GM21737 (cell line): ENCODE data around the gene GRID2IP.
A peak's percentile ranks its signal among the peaks of the same experiment; 100 is the strongest.

ENCODE experiments used
- ATAC-seq: cut with Tn5 transposase; IDR thresholded peaks from one replicate; pipeline ENCODE4 v1.9.1; 2021; ENCODE audit warnings: mild to moderate bottlenecking, moderate library complexity; ENCODE audit not compliant: unreplicated experiment

Gene GRID2IP

DNA sequence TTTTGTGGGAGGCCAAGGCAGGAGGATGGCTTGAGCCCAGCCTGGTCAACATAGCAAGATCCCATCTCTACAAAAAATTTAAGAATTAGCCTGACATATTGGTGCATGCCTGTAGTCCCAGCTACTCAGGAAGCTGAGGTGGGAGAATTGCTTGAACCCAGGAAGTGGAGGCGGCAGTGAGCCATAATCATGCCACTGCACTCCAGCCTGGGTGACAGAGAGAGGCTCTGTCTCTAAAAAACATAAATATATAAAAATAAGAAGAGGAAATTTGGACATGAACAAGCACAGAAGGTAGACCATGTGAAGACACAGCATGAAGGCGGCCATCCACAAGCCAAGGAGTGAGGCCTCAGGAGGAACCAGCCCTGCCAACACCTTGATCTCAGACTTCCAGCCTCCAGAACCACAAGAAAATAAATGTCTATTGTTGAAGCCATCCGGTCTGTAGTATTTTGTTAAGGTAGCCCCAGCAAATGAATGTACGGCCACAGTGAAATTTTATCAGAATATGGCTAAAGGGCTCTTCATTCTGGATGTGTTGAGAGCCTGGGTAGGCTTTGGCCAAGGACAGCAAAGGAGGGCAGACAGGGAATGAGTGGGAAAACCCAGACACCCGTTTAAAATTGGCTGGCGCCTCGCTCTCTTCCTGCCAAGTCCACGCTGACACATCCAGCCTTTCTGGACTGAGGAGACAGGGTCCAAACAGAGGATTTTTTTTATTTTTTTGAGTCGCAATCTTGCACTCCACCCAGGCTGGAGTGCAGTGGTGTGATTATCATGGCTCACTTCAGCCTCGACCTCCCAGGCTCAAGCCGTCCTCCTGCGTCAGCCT lies 12.9 kb upstream of the GRID2IP start:
- ATAC-seq, result no peak

DNA sequence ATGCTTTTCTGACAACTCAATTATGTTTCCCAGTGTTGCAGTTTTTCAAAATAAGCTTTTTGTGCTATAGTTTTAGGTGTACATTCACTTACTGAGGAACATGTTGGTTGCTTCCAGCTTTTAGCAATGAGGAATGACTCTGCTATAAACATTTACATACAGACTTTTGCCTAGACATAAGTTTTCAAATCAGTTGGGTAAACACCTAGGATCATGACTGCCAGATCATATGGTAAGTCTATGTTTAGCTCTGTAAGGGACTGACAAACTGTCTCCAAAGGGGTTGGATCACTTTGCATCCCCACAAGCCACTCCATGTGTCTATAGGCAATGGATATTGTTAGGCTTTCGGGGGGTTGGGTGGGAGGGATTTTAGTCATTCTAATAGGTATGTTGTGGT lies 10.8 kb upstream of the GRID2IP start:
- no peak for ATAC-seq

DNA sequence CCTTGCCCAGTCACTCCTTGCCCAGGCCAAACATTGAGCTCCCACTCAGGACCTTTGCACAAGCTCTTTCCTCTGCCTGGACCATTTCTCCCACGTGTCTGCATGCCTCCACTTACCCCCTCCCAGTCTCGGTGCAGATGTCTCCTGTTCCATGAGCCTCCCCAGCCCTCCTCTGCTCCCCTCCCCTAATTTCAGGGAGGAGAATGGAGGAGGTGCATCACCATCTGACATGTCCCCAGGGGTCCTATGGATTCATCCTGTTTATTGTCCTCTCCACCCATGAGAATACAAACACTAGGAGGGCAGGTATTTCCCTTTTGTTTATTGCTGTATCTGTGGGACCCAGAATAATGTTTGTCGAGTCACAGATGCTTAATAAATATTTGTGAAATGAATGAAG lies 8.6 kb upstream of the GRID2IP start:
- ATAC-seq, result no peak

DNA sequence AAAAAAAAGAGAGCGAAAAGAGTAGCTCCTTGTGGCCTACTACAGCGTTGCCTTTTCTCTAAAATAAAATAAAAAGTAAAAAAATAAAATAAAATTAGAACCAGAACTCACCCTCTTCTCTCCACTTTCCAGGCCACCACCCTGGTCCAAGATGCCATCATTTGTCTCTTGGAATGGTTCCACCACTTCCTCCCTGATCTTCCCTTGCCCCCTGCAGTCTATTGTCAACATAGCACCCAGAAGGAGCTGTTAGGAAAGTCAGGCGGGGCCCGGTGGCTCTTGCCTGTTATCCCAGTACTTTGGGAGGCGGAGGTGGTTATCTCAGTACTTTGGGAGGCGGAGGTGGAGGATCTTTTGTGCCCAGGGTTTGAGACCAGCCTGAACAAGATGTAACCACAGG lies 7.6 kb upstream of the GRID2IP start:
- no peak for ATAC-seq

DNA sequence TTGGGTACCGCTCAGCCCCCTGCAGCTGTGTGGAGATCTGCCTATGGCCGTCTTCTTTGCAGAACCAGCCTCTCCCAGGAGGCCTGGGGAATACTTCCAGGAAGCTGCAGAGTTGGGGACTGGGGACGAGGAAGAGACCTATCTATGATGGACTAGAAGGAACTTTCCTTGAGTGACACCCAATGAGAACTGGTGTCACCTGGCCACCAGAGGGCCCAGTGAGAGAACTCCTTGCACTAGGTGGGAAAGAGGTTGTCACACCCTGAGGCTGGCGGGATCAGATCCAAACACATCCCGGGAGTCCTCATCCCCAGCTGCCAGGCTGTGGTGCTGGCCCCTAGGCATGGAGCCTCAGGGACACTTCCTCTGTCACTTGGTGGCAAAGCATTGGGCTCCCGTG lies 4.9 kb upstream of the GRID2IP start:
- no peak for ATAC-seq

DNA sequence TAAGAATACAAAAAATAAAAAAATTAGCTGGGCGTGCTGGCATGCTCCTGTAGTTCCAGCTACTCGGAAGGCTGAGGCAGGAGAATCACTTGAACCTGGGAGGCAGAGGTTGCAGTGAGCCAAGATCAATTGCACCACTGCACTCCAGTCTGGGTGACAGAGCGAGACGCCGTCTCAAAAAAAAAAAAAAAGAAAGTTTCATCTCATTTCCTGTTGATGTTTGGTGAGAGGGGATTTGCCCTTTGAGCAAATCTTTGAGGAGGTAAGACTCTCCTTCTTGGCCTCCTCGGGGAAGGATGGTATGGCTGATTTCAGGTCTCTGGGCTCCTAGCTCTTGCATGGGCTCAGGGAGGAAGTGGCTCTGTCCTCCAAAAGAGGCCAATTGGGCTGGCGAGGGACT lies 3.6 kb upstream of the GRID2IP start:
- ATAC-seq, result no peak

DNA sequence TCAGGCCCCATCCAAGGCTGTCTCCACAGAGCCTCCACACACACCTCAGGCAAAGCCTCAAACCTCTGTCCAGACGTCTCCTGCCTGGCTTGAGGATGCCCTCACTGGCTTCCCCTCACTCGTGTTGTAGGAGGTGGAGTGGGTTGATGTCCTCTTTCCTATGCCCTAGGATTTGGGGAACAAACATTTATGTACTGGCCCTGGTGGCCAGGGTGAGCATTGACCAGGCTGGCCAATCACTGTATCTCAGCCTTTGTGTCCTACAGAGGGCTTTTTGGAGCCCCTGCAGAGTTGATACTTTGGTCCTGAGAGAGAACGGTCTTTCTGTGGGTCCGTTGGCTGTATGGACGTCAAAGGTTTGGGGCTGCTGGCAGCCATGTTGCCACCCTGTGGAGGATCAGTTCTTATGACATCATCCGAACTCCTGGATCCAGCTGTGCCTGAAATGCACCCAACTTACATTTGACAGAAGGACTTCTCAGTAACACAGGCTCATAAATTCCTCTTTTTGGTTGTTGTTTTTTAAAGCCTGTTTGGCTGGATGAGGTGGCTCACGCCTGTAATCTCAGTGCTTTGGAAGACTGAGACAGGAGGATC lies 2.3 kb upstream of the GRID2IP start:
- ATAC-seq, result no peak

DNA sequence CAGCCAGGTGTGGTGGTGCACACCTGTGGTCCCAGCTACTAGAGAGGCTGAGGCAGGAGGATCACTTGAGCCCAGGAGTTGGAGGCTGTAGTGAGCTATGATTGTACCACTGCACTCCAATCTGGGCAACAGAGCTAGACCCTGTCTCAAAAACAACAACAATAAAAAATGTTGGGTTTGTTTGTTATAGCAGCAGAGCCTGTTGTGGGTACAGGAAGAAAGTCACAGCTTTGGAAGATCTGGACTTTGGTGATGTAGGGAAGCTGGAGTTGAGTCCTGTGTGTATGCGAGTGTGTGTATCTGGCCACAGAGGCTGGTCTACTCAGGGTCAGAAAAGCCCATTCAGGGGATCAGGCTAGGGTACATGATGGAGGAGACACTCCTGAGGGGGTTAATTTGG lies 3.9 kb downstream of the GRID2IP start:
- ATAC-seq, result no peak

DNA sequence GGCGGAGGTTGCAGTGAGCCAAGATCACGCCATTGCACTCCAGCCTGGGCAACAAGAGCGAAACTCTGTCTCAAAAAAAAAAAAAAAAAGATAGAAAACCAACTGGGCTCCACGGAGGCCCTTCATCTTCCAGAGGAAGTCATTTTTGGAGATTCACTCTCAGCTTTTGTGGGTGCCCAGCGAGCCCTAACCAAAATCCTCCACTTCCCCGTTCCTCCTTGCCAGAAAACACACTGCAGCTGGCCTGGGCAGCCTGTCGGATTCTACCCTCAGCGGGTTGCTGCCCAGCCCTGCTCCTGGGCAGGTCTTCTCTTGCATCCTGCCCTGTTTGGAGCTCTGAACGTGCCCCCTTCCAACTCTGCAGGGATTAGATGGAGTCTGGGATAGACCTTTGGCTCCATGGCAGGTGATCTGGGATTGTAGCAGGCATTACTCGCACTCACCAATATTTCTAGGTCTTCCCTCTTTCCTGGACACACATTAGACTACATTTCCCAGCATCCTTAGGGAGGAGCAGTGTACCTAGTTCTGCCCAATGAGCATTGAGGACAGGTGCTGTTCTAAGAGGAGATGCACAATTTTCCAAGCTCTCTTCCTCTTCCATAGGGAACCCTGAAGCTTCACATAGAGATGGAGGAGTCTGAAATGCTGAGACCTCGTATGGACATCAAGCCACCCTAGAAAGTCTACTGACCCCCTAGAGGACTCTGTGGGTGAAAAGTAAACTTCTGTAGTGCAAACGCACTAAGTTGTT lies 4.6 kb downstream of the GRID2IP start:
- no peak for ATAC-seq

DNA sequence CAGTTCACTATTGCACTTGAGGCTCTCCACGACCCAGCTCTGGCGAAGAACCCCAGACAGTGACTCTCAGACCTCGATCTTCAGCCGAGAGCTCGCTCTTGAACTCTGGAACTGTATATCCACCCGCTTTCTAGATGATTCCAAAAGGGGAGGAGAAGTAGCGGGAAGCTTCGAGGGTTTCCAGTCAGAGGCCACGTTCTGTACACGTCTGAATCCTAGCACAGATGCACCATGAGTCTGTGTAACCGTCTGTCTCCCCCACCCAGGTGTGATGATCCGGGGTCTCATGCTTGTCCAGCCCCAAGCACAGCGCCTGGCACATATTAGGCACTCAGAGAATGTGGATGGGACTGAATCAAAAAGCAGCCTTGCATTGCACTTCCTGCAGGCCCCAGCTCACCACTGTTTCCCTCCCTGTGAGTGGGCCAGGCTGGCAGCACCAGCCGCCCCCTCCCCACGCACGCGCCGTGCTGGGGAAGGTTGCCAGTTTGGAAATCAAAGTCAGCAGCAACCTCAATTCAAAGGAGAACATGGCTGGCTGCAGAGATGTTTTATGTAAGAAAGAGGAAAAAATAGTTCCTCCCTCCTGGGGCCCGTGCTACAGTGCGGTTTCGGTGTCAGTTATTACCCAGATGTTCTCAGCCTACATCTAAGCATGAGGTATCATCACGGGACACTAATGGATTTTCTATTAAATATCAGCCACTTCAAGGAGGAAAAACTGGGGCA lies 5.7 kb downstream of the GRID2IP start:
- peak; percentile 65 for ATAC-seq

DNA sequence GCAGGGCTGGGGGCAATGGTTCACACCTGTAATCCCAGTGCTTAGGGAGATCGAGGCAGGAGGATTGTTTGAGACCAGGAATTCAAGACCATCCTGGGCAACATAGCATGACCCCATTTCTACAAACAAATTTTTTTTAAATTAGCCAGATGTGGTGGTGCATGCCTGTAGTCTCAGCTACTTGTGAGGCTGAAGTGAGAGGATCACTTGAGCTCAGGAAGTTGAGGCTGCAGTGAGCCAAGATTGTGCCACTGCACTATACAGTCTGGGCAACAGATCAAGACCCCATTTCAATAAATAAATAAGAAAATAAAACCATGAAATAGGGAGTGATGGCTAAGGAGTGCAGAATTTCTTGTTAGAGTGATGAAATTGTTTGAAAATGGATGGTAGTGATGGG lies 8.9 kb downstream of the GRID2IP start:
- no peak for ATAC-seq

DNA sequence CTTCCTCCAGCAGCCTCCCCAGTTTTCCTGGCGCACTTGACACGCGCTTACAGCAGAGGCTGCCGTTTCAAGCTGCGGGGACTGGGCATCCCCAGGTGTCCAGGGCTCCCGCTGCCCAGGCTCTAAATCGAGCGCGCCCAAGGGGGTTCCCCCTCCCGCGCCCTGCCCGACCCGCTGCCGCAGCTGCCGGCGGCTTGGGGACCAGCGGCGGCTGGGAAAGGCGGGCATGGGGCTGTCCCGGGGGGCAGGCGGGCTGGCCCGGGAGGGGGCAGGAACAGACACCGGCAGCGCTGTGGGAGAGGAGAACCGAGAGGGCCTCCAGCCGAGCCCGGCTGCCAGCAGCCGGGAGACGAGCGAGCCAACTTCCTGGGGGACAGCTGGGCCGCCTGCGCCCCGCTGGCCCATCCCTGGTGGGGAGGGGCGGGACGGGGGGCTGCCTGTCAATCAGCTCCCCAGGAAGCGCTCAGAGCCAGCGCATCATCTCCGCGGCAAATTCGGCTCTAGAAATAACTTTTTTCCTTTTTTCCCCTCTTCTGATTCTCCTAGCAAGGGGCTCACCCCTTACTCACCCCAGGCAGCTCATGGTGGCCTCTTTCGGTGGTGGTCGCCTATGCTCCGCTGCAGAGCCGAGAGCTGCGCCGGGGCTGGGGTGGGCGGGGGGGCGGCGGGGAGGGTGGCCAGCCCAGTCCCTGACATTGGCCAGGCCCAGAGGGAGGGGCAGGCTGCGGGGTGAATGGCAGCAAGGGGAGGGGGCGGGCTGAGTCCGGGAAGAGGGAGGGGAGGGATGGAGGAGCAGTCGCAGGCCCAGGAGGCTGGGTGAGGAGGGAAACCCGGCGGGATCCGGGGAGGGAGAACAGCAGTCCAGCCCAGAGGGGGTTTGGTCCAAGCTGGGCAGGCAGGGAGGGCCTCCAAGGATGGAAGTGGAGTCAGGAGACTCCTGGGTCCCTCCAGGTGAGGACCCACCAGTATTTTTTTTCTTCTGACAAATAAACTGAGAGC lies 14.7 kb downstream of the GRID2IP start:
- ATAC-seq, result no peak

DNA sequence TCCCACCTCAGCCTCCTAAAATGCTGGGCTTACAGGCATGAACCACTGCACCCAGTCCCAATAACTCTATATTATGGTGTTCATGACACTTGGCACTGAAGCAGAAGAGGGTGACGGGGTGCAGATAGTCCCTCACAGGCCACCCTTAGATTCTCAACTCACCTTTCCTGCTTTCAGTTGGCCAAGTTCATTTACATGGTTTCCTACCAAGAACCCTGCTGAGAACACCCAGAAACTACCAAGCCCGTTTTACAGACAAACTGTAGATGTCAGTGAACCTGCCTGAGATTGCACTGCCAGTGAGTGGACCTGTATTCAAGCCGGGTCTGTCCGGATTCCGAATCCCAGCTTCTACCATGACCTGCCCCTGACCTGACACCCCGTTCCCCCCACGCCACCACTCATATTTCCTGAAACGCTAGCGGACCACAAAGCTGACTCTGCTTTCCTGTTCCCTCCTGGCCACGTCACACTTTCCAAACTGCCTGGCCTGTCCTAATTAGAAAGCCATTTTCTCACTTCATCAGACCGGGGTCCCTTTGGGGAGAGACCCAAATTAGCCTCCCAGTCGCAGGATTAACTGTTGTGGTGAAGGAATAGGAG lies 17.3 kb downstream of the GRID2IP start:
- no peak for ATAC-seq

DNA sequence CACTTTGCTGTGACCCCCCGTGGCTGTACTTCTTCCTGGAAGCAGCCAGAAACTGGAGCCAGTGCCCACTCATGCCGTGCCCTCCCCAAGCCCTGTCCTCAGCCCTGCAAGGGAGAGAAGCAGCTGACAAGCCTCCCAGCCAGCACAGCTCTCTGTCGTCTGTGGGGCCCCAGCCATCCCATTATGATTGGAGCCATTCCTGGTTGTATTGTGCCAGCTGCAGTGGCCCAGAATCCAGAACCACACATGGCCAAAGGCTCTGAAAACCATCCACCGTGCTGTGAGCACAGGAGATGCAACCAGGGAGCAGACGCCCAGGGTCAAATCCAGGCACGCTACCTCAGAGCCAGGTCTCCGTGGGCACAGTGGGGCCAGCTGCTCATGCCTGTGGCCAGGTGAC lies 18.7 kb downstream of the GRID2IP start:
- no peak for ATAC-seq

DNA sequence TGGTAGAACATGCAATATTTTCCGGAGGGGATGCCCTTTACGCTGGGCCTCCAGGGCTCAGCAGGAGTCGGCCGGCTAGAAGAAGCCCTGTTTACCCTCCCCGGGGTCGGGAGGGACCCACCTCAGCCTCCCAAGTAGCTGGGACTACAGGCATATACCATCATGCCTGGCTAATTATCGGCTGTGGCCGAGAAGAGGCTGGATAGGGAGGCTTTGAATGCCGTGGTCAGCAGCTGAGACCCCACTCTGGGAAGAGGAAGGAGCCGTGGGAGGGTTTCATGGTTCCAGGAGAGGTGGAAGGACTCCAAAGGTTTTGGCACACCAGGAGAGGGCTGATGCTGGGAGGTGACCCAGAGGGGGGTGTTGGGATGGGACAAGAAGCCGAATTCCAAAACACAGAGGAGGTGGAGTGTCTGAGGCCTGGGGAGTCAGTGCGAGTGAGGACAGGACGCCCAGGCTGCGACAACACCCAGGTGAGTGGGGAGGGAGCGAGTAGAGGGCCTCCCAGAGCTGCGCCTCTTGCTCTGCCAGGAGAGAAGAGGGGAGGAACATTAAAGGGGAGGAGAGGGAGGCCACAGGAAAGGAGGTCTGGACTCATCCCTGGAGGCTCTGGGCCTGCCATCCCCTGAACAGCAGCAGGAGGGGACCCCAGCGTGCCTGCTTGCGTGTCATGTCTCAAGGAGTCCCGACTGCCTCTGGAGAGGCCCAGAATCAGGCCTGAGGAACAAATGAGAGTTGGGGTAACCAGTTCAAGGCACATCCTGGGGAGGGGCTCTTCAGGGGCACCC lies 19.6 kb downstream of the GRID2IP start:
- ATAC-seq, result no peak

DNA sequence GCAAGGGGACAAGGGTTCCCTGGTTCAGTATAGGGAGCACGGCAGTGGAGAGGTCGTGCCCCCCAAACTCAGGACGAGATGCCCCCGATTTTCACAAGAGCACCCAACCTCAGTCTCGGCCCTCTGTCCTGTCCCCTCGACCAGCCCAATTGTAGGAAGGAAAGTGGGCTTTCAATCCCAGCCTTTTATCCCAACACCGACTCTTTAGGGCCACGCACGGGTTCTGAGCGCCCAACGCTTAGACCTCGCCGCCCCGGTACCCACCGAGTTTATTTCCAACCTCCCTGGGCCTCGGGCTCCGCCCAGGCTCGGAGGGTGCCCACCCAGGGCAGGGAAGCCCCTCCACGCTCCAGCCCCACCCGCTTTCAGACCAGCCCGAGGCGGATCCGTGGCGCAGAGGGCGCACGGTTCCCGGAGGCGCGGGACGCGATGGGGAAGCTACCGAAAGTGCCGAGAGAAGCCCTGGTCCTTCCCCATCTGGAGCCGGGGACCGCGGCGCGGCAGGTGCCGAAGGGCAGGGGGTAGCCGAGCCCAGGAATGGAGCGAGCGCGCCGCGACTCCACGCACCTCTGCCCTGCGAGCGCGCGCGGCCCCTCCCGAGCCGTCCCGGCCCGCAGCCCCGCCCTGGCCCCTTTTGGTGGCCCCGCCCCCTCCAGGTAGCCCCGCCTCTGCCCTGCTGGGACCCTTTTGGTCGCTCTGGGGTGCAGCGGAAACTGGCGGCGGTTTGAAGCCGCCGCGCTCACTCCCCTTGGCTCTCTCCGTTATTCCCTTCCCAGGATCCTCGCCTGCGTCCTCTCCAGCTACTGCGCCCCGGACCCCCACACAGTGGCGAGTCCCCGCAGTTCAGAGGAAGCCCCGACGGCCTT lies 20.4 kb downstream of the GRID2IP start:
- ATAC-seq, result peak; percentile 62

DNA sequence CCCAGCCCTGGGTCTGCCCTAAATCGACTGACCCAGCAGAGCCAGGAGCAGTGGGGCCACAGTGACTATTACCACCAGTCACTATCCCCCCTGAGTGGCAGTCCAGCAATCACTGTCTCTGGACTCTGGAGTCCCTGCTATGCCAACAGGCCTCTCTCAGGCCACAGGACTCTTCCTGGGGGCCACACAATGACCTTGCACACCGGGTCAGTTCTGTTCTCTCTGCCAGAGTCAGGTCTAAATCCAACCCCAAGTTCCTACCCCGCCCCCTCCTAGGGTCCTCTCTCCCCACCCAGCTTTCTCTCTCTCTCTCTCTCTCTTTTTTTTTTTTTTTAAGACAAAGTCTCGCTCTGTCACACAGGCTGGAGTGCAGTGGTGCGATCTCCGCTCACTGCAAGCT lies 21.6 kb downstream of the GRID2IP start:
- ATAC-seq, result no peak
